ENCODE results near the gene HORMAD2. TPM values are rescaled to one million over a fixed set of nuclear protein-coding genes. Genes with fewer than 3 reads are reported as not detected.
A peak's percentile ranks its signal among the peaks of the same experiment; 100 is the strongest.
"Not testable (repeated sequence)": the region's sequence is repeated elsewhere in the genome, so short reads cannot be mapped to it uniquely, and the experiment has no call there.

HORMAD2 gene
- total RNA-seq, 6 experiments from 2014 or later: not detected

DNA sequence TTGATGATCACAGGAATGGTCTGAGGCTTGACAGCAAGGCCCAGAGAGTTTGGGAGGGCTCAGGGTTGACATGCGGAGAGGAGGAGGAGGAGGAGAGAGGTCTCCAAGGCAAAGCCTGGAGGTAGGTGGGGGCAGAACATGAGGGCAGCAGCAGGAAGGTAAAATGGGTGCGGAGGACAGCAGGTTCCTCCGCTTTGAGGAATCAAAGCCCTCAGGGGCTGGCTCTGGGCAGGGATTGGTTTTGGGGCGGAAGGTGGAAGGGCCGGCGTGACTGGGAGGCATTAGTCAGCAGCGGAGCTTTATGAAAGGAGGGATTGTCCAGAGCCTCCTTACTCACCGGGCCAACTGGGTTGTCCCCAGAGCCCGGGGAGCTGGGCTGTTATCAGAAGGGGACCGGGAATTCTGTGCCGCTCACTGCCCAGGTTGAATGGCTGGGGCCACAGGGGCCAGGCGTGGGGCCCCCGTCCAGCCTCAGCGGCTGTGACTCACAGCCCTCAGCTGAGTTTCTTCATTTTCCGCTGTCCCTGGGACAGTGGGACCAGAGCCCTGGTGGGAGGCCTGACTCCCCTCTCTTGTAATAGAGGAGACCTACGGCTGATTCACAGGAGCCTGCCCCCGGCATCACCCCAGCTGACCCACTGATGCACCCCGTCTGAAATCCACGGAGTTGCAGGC lies 130.1 kb downstream of the HORMAD2 start:
- H3K27me3 Mint-ChIP-seq (ENCODE audit: insufficient read depth): peaks cover 8% of the 10 kb centered on the region
- no peak for TF ChIP-seq CTCF (IDR thresholded peaks at IDR 0.05)
- H3K4me3 Mint-ChIP-seq: no peak overlapping the region
- H3K9me3 Mint-ChIP-seq: no peaks in the 10 kb centered on the region
- H3K36me3 Mint-ChIP-seq (ENCODE audit: low read depth): no peaks in the 10 kb centered on the region
- peak overlapping the region; percentile 36 for H3K27ac Mint-ChIP-seq
- no peak for DNase-seq
- peaks cover 57% of the 10 kb centered on the region for H3K4me1 Mint-ChIP-seq (ENCODE audit: low read depth)

DNA sequence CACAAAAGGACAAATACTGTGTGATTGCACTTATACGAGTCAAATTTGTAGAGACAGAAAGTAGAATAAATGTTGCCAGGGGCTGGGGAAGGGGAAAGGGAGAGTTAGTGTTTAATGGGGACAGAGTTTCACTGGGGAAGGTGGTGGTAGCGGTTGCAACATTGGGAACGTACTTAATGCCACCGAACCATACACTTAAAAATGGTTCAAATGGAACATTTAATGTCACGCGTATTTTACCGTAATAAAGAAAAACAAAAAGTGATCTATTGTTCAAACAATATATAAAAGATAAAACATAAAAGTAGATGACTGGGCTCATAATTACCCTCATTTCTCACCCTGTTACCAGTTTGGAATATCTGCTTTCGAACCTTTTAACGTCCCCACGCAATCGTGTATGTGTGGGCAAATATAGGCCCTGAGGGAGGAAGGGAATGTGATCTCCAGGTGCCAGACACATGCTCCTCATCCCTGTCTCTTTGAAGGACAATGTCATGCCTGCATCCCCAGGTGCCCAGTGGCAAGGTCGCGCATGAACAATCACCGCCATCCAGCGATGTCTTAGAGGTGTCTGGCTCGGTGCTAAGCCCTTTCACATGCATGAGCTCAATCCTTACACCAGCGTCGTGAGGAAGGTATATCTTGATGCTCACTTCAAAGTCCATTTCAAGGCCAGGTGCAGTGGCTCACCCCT lies 131.0 kb downstream of the HORMAD2 start:
- Mint-ChIP-seq H3K4me1 (ENCODE audit: low read depth) (peaks cover 48% of the 10 kb centered on the region), H3K36me3 (ENCODE audit: low read depth) (no peaks in the 10 kb centered on the region), H3K4me3 (no peak overlapping the region), H3K9me3 (no peaks in the 10 kb centered on the region), H3K27ac (no peak overlapping the region; the same call in 1 of the 2 replicates), H3K27me3 (ENCODE audit: insufficient read depth) (peaks cover 13% of the 10 kb centered on the region)
- no peak for DNase-seq
- TF ChIP-seq CTCF (IDR thresholded peaks at IDR 0.05): no peak

DNA sequence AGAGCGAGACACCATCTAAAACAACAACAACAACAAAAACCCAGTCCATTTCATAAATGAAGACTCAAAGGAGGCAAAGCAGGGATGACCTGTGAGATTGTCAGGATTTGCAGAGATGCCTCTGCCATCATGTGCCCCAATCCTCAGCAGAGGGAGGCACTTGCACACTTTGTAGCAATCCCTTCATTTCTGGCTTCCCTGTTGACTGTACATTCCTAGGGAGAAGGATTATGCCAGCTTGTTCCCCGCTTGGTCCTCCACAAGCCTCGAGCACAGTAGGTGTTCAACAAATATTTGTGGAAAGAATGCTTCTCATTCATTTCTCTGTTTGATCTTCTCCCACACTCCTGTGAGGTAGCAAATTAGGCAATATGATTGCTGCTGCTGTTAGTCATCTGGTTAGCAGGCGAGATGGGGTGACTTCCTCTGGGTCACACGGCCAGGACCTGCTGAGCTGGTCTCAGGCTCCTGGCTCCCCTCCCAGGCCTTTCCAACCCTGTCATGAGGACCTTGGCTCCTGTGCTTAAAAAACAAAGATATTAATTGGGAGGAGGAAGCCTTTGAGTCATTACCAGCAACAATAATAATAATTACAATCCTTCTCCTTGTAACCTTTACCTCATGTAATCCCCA lies 132.2 kb downstream of the HORMAD2 start:
- H3K27me3 Mint-ChIP-seq (ENCODE audit: insufficient read depth): peaks cover 13% of the 10 kb centered on the region
- peak; percentile 83 for DNase-seq
- H3K9me3 Mint-ChIP-seq: no peaks in the 10 kb centered on the region
- peaks cover 38% of the 10 kb centered on the region for H3K4me1 Mint-ChIP-seq (ENCODE audit: low read depth)
- H3K36me3 Mint-ChIP-seq (ENCODE audit: low read depth): no peaks in the 10 kb centered on the region
- peak overlapping the region; percentile 31; the same call in 1 of the 2 replicates for H3K4me3 Mint-ChIP-seq
- peak; percentile 32 for TF ChIP-seq CTCF (IDR thresholded peaks at IDR 0.05)
- H3K27ac Mint-ChIP-seq: peak overlapping the region; percentile 68

- Mint-ChIP-seq H3K9me3 (no peaks in the 10 kb centered on the region), H3K27me3 (ENCODE audit: insufficient read depth) (peaks cover 13% of the 10 kb centered on the region), H3K4me3 (peak overlapping the region; percentile 31; the same call in 1 of the 2 replicates), H3K4me1 (ENCODE audit: low read depth) (peaks cover 37% of the 10 kb centered on the region), H3K27ac (peak overlapping the region; percentile 68), H3K36me3 (ENCODE audit: low read depth) (no peaks in the 10 kb centered on the region)
- no peak for DNase-seq
- TF ChIP-seq CTCF (IDR thresholded peaks at IDR 0.05): no peak
Observed at GRCh38 chr22:30212996-30213441, 132.8 kb downstream of the HORMAD2 start.

DNA sequence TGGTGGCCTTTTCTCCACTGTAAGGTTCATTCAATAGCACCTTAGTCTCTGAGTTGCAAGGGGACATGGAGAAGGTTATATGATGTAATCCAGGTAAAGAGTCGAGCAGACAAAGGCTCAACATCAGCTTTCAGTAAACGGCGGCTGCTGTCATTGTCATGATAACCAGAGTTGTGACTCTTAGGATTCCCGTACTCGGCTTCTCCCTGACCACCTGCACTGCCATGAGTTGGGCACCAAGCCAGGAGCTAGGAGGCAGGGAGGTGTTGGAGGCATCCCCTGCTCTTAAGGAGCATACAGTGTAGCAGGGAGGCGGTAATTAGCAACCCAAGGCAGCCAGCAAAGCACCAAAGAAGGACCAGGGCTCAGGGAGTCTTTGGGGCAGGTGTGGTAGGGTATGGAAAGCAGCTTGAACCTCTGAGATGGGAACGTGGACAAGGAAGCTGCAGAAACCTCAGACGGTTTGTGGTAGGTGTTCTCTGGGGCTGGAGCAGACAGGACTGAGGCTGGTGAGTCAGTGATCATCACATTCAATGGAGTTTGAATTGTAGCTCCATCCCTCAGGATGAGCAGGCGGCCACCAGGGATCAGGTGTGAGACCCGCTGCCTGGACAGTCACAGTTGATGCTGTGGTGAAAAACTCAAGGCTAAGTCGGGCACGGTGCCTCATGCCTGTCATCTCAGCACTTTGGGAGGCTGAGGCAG lies 134.6 kb downstream of the HORMAD2 start:
- Mint-ChIP-seq H3K4me3 (no peak overlapping the region), H3K36me3 (ENCODE audit: low read depth) (no peaks in the 10 kb centered on the region), H3K27me3 (ENCODE audit: insufficient read depth) (peaks cover 14% of the 10 kb centered on the region), H3K27ac (no peak overlapping the region), H3K9me3 (no peaks in the 10 kb centered on the region), H3K4me1 (ENCODE audit: low read depth) (peaks cover 22% of the 10 kb centered on the region)
- no peak for DNase-seq
- no peak for TF ChIP-seq CTCF (IDR thresholded peaks at IDR 0.05)

DNA sequence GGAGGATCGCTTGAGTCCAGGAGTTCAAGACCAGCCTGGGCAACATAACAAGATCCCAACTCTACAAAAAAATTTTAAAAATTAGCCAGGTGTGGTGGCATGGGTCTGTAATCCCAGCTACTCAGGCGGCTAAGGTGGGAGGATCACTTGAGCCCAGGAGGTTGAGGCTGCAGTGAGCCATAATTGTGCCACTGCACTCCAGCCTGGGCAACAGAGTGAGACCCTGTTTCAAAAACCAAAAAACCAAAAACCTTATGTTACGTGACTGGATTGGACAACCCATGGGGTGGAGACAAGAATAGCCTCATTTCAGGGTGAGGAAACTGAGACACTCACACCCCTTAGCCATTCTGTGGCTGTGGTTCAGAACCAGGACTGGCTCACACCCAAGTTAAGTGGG lies 136.0 kb downstream of the HORMAD2 start:
- Mint-ChIP-seq H3K4me1 (ENCODE audit: low read depth) (peaks cover 22% of the 10 kb centered on the region), H3K27me3 (ENCODE audit: insufficient read depth) (peaks cover 25% of the 10 kb centered on the region)
- not testable (repeated sequence) for H3K9me3 Mint-ChIP-seq; H3K27ac Mint-ChIP-seq; H3K36me3 Mint-ChIP-seq (ENCODE audit: low read depth); H3K4me3 Mint-ChIP-seq; DNase-seq

All from HFFc6 (cell line).